Endothelial cell (in vitro differentiated cells): ENCODE data around the gene KRTAP6-1. TPM values are rescaled to one million over a fixed set of nuclear protein-coding genes. Genes with fewer than 3 reads are reported as not detected.

Source experiments
- DNase-seq: peaks from one replicate; pipeline ENCODE4 v3.0.0; 2021; ENCODE audit warnings: low spot score
- H3K27ac Mint-ChIP-seq: one replicate; pipeline ENCODE4 v1.8.0; 2021; ENCODE audit warnings: mixed read lengths, inconsistent platforms; ENCODE audit not compliant: unreplicated experiment
- H3K27me3 Mint-ChIP-seq: one replicate; pipeline ENCODE4 v1.8.0; 2021; ENCODE audit warnings: mild to moderate bottlenecking, moderate library complexity, mixed read lengths, inconsistent platforms; ENCODE audit not compliant: unreplicated experiment
- H3K36me3 Mint-ChIP-seq: one replicate; pipeline ENCODE4 v1.8.0; 2021; ENCODE audit warnings: mild to moderate bottlenecking, low read depth, mixed read lengths, inconsistent platforms; ENCODE audit not compliant: unreplicated experiment
- H3K4me1 Mint-ChIP-seq: one replicate; pipeline ENCODE4 v1.8.0; 2021; ENCODE audit warnings: mild to moderate bottlenecking, mixed read lengths, inconsistent platforms; ENCODE audit not compliant: unreplicated experiment
- H3K4me3 Mint-ChIP-seq: one replicate; pipeline ENCODE4 v1.8.0; 2021; ENCODE audit warnings: mild to moderate bottlenecking, mixed read lengths, inconsistent platforms; ENCODE audit not compliant: unreplicated experiment
- H3K9me3 Mint-ChIP-seq: one replicate; pipeline ENCODE4 v1.8.0; 2021; ENCODE audit warnings: mixed read lengths, inconsistent platforms; ENCODE audit not compliant: unreplicated experiment
- total RNA-seq: library from RNA; stranded (reverse); fragmentation: NEBNext Ultra II Directional; extraction: Animal tissue kit (Norgen Biotek cat#: 25700); gene quantifications from one replicate; pipeline ENCODE4 v1.2.1, GENCODE V29; 2021; ENCODE audit not compliant: unreplicated experiment
- TF ChIP-seq, protein P1 (sequence below): fragments of 200-600 bp; sonication (generic); IDR thresholded peaks from one replicate; pipeline ENCODE4 v1.5.0; 2021; ENCODE audit warnings: antibody characterized with exemption; ENCODE audit not compliant: unreplicated experiment

KRTAP6-1 gene
- total RNA-seq, 1 donor from 2014 or later = not detected

DNA sequence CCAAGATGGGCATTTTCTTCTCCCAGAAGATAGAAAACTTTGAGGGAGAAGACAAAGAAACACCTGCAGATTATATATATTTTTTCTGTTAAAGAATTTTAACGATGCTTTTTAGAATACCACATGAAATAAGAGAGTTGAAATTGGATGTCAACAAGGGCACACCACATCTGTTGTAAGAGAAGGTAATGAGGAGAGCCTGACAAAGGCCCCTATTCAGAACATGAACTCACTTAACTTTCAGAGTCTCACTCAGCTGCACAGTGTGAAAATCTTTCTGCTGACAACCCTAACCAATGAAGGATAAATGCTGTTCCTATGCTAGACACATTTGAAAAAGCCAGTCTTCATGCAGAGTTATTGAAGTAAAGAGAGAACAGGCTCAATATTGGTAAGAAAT is 30.9 kb downstream of the KRTAP6-1 start:
- Mint-ChIP-seq H3K4me3 (no peak overlapping the region), H3K36me3 (no peaks in the 10 kb centered on the region), H3K9me3 (no peaks in the 10 kb centered on the region), H3K4me1 (peaks cover 8% of the 10 kb centered on the region), H3K27ac (no peak overlapping the region), H3K27me3 (no peaks in the 10 kb centered on the region)
- TF ChIP-seq, protein P1, sequence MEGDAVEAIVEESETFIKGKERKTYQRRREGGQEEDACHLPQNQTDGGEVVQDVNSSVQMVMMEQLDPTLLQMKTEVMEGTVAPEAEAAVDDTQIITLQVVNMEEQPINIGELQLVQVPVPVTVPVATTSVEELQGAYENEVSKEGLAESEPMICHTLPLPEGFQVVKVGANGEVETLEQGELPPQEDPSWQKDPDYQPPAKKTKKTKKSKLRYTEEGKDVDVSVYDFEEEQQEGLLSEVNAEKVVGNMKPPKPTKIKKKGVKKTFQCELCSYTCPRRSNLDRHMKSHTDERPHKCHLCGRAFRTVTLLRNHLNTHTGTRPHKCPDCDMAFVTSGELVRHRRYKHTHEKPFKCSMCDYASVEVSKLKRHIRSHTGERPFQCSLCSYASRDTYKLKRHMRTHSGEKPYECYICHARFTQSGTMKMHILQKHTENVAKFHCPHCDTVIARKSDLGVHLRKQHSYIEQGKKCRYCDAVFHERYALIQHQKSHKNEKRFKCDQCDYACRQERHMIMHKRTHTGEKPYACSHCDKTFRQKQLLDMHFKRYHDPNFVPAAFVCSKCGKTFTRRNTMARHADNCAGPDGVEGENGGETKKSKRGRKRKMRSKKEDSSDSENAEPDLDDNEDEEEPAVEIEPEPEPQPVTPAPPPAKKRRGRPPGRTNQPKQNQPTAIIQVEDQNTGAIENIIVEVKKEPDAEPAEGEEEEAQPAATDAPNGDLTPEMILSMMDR = no peak
- DNase-seq = no peak

DNA sequence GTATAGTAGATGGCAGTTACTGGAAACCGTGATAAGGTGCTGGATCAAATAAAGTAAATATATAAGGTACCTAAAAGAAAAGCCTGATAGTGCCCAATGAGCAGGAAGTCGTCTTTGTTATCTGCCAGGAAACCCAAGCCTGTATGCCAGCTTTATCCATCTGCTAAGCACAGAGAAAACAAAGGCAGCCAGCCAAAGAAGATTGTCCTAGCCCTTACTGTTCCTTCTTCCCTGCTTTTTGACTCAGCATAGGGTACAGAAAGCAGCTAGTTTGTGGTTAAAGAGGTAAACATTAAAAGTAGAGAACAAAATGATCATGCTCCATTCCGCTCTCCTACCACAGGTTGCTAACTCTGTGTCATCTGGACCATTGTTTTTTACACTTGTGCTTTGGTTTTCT is 33.6 kb downstream of the KRTAP6-1 start:
- TF ChIP-seq, protein P1 = no peak
- H3K4me3 Mint-ChIP-seq = no peak overlapping the region
- no peaks in the 10 kb centered on the region for H3K9me3 Mint-ChIP-seq
- H3K4me1 Mint-ChIP-seq = peaks cover 8% of the 10 kb centered on the region
- H3K27me3 Mint-ChIP-seq = no peaks in the 10 kb centered on the region
- no peak overlapping the region for H3K27ac Mint-ChIP-seq
- H3K36me3 Mint-ChIP-seq = no peaks in the 10 kb centered on the region
- DNase-seq = no peak

DNA sequence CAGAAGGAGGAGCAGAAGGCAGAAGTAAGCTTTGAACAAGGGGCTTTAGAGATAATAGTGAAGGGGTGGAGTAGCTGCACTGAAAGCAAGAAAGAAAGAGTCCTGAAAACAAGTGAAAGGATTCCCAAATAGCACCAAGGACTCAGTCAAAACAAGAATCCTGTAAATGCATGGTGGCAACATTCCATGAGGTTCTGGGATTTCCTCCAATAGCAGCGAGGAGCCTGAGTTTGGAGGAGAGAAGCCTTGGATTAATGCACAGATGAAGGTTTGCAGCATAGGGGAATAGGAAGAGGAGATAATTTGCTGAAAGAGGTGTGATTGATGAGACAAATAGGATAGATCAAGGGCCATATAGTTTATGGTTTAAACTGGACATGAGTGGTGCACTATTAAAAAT is 34.4 kb downstream of the KRTAP6-1 start:
- Mint-ChIP-seq H3K4me3 (no peak overlapping the region), H3K4me1 (peaks cover 8% of the 10 kb centered on the region)

DNA sequence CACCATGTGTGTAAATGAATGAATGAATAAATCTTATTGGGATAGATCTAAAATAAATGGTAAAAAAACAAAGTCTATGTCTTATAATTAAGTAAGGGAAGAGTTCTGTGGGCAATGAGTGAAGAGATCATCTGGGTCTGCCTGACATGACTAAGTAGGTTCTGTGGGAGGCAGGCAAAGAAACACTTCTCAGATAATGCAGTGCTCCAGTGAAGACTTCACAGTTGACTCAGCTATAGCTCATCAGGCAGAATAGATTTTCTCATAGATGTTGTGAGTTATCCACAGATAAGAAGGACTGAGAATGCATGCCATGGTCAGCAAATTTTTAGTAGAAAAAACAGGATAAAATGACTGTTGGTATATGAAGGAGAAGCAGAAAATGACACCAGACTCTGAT is 36.0 kb downstream of the KRTAP6-1 start:
- Mint-ChIP-seq H3K4me3 (no peak overlapping the region), H3K27ac (no peak overlapping the region), H3K4me1 (peaks cover 8% of the 10 kb centered on the region), H3K36me3 (no peaks in the 10 kb centered on the region), H3K9me3 (no peaks in the 10 kb centered on the region), H3K27me3 (no peaks in the 10 kb centered on the region)
- no peak for DNase-seq
- TF ChIP-seq, protein P1 = no peak

More for the DNA sequence above, 34.4 kb downstream of the KRTAP6-1 start:
- no peak overlapping the region for H3K27ac Mint-ChIP-seq
- DNase-seq = no peak
- TF ChIP-seq, protein P1 = no peak
- H3K27me3 Mint-ChIP-seq = no peaks in the 10 kb centered on the region
- no peaks in the 10 kb centered on the region for H3K9me3 Mint-ChIP-seq
- no peaks in the 10 kb centered on the region for H3K36me3 Mint-ChIP-seq

DNA sequence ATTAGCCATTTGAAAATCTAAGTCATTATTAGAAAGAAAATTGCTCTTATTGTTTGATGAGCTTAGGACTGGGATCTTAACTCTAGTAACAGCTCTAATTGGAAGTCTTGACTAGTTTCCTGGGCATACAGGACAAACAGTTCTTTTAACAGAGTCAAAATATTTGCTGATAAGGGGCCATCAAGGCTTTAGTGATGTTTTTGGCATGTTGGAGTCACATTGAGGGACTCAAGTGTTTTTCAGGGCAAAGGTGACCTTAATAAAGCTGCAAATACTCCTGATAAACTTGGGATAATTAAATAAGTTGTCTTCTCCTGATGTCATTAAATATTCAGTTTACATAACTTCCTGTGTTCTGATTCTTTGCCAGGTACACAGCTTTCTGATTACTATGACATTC is 46.1 kb downstream of the KRTAP6-1 start:
- no peak overlapping the region for H3K4me3 Mint-ChIP-seq
- no peak for DNase-seq
- H3K36me3 Mint-ChIP-seq = no peaks in the 10 kb centered on the region
- H3K27me3 Mint-ChIP-seq = no peaks in the 10 kb centered on the region
- TF ChIP-seq, protein P1 = no peak
- H3K27ac Mint-ChIP-seq = no peak overlapping the region
- no peaks in the 10 kb centered on the region for H3K4me1 Mint-ChIP-seq
- no peaks in the 10 kb centered on the region for H3K9me3 Mint-ChIP-seq
